HuH-7 (cell line): ENCODE measurements around the gene PLEKHA6.

Source experiments
- DNase-seq: peaks from one replicate; pipeline ENCODE4 v3.0.0; 2011; ENCODE audit warnings: low spot score

PLEKHA6 gene

DNA sequence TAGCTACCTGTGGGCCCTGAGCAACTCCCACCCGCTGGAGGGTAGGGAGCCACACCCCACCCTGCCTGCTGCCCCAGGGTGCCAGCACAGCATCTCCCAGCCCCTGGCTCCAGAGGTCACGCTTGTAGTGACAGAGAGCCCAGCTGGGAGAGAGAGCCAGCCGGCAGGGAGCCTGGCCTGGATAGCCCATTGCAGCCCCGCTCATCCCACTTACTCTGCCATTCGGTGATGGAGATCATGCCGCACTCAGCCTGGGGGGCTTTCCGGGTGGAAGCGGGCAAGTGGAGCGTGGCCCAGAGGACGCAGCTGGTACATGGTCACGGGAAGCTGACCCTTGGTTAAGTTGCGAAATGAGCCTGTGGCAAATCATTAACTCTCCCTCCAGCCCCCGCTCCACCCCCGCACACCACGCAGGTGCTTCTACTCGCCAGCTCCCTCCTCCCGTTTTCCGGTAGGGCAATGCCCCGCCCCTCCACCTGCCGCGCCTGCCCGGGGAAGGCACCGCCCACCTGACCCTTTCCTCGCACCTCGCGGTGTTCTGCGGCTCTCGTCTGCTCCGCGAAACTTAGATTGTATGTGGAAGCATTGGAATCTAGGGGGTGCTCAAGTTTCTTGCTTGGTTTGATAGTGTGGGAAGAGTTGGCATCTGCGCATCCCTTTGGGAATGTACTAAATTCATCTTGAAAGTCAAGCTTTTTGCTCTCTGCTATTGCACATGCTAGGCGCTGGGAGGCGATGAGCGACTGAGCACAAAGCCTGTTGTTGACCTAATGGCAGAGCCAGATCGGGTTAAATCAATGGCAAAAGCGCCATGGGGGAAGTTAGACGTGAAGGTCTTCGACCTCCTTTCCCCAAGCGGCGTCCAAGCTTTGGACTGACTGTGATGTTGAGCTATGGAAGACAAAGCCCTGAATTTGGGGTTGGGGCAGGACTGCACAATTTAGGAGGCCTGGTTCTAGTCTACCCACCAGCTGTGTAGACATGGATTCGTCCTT is 145.8 kb downstream of the PLEKHA6 start, which contains the start of gene GOLT1A:
TSS of gene GOLT1A (minus strand) at position 321 of the 995 bp plus-strand sequence. CDS start at position 239, 82 bp downstream.
- DNase-seq: peak; percentile 80

DNA sequence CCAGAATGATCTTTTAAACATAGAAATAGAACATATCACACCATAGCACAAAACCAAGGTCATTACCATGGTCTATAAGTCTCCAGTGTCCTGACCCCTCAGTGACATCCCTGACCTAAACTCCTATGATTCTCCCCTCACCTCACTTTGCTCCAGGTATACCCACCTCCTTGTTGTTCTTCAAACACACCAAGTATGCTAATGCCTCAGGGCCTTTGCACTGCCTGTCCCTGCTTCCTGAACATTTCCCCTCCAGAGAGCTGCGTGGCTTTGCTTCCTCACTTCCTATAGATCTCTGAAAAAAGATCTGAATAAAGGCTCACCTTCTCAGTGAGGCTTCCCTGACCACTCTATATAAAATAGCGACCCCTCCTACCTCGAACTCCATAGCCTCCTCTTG is 147.0 kb downstream of the PLEKHA6 start:
- DNase-seq: no peak

DNA sequence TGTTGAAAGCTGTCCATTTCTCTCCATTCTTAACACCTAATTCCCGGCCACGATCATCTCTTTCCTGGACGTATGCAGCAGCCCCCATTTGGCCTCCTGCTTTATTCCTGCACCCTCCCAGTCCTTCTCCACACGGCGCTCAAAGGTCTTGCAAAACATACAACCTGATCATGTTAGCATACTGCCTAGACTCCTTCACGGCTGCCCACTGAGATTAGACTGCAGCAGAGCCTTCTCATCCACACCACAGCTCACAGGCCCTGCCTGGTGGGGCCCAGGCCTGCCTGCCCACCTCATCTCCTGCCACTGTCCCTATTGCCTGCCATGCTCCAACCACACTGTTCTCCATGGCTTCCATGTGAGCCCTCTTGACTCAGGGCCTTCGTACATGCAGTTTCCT is 148.7 kb downstream of the PLEKHA6 start:
- no peak for DNase-seq

DNA sequence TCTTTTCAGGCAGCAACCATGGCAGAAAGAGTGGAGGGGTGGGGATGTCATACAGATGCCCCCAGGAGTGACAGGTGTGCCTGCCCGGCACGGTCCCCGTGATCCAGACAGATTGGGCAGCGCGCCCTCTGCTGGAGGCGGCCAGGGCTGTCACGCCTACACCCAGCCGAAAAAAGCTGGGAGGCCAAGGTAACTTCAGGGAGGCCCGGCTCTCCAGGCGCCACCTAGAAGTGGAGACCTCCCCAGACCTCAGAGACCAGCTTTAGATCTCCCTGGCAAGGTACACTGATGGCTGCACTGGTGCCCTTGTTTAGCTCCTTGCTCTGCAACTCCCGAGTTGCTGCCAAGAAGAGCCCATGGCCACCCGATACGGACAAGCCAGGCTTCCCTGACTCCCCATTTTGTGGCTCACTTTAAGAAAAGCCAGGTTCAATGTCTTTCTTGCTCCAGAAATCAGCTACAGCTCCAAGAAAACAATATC is 152.6 kb downstream of the PLEKHA6 start:
- DNase-seq: peak; percentile 87

DNA sequence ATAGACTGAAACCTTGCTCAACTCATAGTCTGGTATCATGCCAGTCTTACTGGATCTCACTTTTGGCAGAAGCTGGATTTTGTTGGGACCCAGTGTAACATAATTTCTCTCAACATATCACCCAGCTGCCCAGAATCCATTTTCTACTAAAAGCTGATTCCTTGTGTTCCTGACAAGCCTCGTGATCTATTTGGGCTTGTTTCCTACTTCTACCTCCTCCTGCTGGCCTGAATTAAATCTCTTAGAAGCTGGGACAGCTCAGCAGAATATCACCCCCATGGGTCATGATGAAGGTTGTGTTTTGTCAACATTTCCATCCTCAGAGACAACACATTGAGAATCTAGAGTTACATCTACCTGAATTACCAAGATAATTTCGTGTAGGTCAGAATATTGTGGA is 153.6 kb downstream of the PLEKHA6 start:
- no peak for DNase-seq

DNA sequence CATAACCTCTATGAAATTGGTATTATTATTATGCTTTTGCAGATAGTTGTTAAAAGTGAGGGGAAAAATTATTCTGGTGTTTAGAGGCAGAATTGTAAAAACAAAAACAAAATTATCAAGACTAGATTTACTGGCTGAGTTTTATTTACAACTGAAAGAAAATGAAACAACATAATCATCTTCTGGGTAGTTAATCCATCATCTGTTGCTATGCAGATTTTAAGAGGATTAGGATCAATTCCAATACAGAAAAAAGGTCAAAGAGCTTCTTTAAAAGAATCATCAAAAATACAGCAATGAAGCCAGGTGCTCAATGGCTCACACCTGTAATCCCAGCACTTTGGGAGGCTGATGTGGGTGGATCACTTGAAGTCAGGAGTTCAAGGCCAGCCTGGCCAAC is 154.2 kb downstream of the PLEKHA6 start:
- DNase-seq: no peak

DNA sequence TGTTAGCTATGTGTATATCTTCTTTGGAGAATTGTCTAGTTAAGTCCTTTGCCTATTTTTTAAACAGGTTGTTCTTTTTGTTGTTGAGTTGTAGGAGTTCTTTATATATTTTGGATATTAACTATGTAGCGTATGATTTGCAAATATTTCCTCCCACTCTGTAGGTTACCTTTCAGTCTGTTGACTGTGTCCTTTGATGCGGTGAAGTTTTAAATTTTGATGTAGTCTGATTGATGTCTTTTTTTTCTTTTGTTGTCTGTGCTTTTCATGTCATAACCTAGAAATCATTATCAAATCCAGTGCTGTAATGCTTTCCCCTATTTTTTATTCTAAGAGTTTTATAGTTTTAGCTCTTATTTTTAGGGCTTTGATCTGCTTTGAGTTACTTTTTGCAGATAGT is 154.8 kb downstream of the PLEKHA6 start:
- DNase-seq: no peak

DNA sequence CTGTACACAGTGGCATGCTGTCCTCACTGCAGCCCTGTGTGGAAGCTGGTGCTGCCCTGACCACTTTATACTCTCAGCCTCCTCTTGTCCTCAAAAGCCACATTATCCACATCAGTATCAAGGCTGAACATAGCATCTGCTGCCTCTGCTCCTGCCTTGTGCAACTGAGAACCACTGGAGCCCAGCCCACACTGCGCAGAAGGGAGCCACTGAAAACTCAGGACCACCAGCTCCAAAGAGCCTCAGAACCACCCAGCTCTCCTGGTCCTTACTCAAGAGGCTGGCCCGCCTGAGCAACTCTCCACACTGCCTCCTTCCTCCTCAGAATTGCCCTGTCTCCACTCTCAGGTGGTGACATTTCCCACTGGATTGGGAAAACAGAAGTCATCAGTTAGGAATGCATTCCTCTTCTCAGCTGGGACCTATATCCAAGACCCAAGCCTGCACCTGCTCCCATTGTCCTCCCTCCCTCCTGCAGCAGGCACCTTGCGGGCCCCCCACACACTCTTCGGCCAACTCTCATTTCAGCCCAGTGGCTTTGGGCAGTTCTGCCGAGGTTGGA is 156.4 kb downstream of the PLEKHA6 start:
- DNase-seq: no peak

DNA sequence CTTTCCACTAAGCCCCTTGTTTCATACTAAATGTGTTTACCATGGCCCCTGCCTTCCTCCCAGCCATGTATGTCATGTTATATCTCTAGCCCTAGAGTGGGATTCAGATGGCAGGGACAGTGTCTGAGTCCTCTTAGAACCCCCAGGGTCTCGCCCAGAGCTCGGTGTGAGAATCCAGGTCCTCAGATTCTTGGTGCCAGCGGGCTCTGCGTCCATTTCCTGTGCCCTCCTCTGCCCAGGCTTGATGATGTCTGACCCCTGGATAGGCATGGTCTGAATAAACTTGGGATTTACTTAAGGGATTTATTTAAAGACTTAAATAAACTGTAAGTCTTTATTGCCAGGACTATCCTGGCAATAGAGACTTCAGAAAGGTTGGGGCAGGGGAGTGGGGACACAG is 157.2 kb downstream of the PLEKHA6 start:
- no peak for DNase-seq

DNA sequence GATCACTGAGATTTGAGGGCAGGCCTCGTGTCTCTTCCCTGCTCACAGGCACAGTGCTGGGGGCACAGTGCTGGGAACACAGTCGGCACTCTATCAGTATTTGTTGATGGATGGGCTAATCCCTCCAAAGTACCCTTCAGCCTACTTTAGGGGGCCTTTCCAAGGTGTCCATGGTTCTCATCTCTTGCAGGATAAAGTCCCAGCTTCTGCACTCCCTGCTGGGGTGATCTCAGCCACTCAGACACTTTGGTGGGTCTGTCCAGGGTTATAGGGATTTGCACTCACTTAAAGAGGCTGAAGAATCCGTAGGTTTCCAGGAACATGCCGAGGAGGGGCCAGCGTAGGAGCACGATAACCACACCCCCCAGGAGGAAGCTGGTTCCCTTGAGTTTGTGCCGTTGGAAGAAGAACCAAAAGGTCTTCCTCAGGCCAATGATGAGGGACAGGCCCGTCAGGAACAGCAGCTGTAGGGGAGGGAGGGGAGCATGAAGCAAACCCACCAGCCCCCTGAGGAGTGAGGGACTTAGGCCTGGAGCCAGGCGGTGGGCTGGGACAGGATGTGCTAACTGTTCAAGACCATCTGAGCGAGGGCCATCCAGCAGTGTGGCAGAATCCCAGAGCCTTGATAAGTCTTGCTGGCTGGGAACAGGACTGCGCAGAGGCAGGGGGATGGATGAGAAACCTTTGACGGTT is 158.2 kb downstream of the PLEKHA6 start:
- DNase-seq: no peak

DNA sequence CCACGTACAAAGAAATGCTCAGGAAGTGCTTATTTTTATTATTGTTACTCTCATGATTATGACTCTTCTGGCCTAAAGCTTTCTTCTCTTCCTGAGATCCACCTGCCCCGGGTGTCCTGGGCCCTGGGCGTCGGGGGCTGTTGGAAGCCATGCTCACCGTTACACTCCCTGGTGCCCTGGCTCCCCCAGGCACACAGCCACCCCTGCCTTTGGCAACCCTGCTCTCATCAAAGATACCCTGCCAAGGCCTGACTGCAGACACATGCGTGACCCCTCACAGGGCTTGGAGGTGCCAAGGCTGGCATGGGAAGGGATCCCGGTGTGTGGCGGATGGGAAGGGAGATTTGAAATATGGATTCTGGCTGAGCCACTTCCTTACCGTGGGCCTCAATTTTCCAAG is 160.2 kb downstream of the PLEKHA6 start:
- DNase-seq: no peak

DNA sequence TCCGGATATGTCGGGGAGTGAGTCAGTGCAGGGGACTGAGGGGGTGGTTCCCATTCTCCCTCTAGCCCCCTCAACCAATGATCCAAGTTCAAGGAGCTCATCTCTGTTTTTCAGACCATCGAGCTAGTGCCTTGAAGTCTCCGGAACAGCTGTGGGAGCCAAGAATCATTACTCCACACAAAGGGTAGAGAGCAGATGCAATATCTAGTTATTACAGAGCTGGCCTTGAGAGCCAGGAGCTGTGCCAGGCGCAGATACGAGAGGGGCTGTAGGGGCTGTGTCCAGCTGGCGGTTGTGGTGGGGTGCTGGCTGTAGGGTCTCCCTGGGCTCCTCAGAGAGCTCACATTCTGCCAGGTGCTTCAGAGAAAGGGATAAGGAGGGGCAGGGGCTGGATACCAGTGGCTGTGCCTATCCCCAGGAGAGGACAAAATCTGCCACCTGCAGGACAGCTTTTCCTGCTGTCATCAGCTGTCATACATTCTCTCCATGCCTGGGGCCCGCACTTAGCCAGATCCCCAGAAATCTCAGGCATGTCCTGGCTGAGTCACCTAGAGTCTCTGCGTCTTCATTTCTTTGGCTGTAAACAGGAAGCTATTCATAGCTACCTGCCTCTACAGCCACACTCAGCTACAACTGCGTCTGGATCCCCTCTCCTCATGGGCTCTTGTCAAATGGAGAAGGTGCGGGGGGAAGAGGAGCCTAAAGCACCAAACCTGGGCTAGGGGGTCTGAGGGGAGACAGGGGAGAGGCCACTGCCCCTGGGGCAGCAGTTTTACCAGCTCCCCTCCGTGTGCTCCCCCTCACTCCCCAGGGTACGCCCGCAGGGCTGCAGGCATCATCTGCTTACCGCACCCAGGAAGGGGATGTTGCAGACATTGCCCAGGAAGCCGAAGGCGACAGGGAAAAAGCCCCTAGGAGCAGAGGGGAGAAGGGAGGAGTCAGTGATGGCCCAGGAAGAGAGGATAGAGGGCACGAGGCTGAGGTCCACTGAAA is 161.1 kb downstream of the PLEKHA6 start:
- no peak for DNase-seq

DNA sequence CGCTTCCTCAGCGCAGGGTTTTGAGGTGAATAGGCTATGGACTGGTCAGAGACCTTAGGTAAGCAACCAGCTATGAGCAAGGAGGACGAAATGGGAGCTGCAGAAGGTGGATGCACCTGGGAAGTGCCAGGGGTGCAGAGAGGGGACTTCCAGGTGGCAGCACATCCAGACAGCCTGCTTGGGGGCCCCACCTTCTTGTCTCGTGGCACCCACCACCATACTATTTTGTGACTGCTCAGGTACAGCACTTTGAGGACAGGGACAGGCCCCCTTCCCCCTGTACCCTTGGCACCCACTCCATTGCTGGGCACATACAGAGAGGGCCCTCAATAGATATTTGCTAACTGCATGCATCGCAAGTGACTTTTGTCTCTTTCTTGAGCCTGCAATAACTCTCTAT is 162.7 kb downstream of the PLEKHA6 start:
- no peak for DNase-seq

DNA sequence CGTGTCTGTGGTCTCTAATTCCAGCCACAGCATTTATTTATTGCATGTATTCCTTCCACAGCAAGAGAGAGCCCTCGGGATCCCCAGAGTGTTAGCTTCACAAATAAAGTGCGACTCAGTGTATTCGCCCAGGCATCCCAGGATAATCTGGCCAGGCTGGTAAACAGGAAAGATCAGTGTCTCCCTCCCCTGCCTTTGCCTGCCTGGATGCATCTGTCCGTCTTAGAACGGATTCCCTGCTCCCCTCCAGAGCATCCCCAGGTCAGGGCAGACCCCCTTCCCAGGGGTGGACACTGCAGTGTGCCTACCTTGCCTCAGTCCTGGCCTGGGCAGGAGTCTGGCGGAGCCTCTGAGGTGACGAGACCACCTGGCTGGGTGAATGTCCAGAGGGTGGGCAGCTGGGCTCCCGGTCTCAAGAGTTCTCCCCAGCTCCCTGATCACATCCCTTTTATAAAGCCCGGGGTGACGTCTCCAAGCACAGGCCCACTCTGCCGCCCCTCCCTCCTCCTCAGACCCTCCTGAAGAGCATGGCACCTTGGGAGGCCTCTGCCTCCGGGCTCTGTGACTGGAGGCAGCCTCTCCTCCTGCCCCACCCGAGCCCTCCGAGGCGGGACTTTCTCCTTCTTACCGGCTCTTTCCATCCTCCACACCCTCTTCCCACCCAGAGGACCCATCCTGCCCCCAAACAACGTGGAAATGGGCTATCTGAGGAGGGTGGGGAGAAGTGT is 163.5 kb downstream of the PLEKHA6 start, which contains the start of gene KISS1:
TSS of gene KISS1 (minus strand) at position 424 of the 728 bp plus-strand sequence. CDS start 3,615 bp downstream, outside the sequence.
- no peak for DNase-seq

DNA sequence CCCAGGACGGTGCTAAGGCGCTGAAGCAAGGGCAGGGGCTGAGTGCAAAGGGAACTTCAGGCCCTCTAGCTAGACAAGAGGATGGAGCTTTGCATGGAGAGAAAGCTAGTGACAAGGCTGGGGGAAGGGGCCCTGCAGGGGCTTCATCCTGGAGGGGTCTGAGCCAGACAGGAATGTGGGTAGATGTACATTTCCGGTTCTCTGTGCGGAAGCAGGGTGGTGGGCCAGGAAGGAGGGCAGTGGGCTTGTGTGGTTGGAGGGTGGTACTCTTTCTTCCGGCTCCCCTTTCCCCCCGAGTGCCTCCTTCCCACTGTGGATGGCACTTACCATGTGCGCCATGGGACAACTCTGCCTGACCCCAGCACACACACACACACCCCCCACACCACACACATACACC is 165.0 kb downstream of the PLEKHA6 start:
- no peak for DNase-seq

DNA sequence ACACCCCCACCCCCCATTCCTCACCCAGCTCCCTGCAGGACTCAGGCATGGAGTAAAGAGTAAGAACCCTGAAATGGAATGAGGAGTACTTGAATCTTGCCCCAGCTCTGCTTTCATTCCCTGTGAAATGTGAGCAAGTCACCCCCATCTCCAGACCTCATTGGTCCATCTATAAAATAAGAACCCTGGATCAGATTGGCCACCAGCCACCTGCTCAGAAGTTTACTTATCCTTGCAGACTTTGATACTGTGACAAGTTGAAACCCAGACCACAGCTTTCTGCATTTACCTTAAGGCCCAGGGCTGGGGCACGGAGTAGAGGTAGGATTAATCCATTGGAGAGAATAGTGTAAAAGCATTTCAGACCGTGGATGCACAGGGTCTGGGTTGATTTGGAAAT is 165.6 kb downstream of the PLEKHA6 start:
- no peak for DNase-seq

DNA sequence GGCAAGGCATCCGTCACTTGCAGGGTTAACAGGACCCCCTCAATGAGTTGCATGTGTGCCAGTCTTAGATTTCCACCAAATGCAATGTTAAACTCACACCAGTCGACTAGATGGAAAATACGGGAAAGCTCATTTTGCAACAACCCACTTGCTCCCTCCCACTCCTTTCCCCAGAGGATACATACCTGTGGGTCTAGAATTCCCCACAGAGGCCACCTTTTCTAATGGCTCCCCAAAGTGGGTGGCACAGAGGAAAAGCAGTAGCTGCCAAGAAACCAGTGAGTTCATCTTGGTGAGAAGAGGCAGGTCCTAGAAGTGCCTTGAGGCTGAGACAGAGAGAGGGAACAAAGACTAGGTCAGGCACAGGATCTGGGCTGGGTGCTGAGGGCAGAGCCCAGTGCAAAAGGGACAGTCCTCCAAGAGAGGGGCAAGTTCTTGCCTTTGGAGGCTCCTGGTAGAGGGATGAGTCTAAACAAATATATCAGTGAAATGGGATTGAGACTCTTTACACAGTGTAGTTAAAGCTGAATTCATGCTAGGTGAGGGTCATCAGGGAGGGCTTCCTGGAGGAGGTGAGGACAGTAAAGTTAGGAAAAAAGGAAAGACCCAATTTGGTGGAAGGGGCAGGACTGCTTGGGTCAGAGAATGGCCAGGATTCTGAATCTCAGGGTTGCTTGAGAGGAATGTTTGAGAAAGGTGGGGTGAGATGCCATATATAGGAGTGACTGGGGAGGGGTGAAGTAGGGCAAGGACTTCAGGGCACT is 167.0 kb downstream of the PLEKHA6 start:
- DNase-seq: no peak

DNA sequence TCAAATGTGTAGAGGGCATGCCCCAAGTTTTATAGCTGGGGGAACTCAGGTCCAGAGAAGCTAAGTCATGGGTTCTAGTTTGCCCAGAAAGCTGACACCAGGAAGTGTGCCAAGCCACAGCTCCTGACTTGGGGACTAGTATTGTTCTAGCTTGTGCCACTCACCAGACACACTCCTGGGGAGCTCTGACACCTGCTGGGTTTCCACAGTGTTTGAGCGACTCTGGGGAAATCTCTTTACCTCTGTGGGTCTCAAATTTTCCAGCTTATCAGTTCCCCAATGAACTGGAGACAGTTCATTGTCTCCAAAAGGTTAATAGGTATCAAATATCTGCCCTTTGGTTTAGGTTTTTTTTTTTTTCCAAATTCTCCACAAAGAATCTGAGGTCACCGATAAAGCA is 167.7 kb downstream of the PLEKHA6 start:
- no peak for DNase-seq

DNA sequence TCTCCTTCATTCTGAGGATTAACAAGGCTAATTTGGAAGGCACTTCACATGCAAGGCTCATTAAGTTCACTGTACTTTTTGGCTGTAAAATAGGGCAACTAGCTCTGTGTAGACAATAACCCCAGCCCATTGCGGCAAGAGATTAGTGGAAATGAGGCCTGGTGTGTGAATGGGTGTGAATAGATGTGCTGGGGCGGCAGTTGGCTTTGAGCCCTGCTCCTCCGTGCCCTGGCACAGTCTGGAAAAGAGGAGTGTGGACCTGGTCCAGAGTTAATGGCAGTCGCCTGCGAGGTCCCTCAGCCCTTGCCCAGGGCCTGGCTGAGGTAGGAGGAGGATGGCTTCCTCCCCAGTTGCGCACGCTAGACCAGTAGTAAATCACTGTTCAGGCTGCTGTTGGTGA is 168.3 kb downstream of the PLEKHA6 start:
- DNase-seq: no peak
